Measurements from ENCODE around the gene GYS2. TPM values are rescaled to one million over a fixed set of nuclear protein-coding genes. Genes with fewer than 3 reads are reported as not detected.
A peak's percentile ranks its signal among the peaks of the same experiment; 100 is the strongest.

The GYS2 gene
- total RNA-seq, 1 donor from 2014 or later = not detected

GRCh38 chr12:21502164-21502496, 102.5 kb downstream of the GYS2 start:
- peak; percentile 11 for DNase-seq

- DNase-seq = peak; percentile 100
Measured at GRCh38 chr12:21501258-21502163, 103.1 kb downstream of the GYS2 start, which contains the start of the genes GOLT1B and RECQL. Gene GOLT1B, plus strand, starts transcription at chr12:21501789. Its CDS starts 135 bp downstream, at chr12:21501924. Gene RECQL, minus strand, starts transcription at chr12:21501635. Its CDS starts 2,065 bp downstream, at chr12:21499570.

GRCh38 chr12:21500786-21501257, 103.8 kb downstream of the GYS2 start:
- no peak for DNase-seq

- DNase-seq = no peak
Measured at GRCh38 chr12:21499765-21500164, 104.9 kb downstream of the GYS2 start.

Other genes with a start within 250 kb of the GYS2 start
- gene IAPP, start 231.9 kb downstream of the GYS2 start, total RNA-seq = not detected
- 12.3 TPM for gene PYROXD1, start 167.2 kb downstream of the GYS2 start, total RNA-seq
- gene RECQL, start 103.2 kb downstream of the GYS2 start, total RNA-seq = 36.4 TPM
- 36.2 TPM for gene GOLT1B, start 103.1 kb downstream of the GYS2 start, total RNA-seq
- 1.5 TPM for gene SPX, start 78.6 kb downstream of the GYS2 start, total RNA-seq
- 247 TPM for gene LDHB, start 53.0 kb upstream of the GYS2 start, total RNA-seq
- gene KCNJ8, start 169.9 kb upstream of the GYS2 start, total RNA-seq = 30.5 TPM

Measured in skin of body (tissue), 2 donors.